OCI-LY3 (cell line): Measurements from ENCODE around the gene EEF1G.

Source experiments
- EZH2phosphoT487 ChIP-seq: fragments of 200-600 bp; shearing (Covaris generic); IDR thresholded peaks from 2 replicates; pipeline ENCODE4 v1.6.1; 2018; ENCODE audit warnings: antibody characterized with exemption, mixed run types, low read depth
- TF ChIP-seq, protein P1 (sequence below): fragments of 200-600, 300-600 bp; sonication (generic); IDR thresholded peaks from 2 replicates; pipeline ENCODE4 v1.5.1; 2014; ENCODE audit warnings: antibody characterized with exemption, low read length, low read depth

GRCh38 chr11:62578541-62578940 is 4.8 kb upstream of the EEF1G start:
- TF ChIP-seq, protein P1, sequence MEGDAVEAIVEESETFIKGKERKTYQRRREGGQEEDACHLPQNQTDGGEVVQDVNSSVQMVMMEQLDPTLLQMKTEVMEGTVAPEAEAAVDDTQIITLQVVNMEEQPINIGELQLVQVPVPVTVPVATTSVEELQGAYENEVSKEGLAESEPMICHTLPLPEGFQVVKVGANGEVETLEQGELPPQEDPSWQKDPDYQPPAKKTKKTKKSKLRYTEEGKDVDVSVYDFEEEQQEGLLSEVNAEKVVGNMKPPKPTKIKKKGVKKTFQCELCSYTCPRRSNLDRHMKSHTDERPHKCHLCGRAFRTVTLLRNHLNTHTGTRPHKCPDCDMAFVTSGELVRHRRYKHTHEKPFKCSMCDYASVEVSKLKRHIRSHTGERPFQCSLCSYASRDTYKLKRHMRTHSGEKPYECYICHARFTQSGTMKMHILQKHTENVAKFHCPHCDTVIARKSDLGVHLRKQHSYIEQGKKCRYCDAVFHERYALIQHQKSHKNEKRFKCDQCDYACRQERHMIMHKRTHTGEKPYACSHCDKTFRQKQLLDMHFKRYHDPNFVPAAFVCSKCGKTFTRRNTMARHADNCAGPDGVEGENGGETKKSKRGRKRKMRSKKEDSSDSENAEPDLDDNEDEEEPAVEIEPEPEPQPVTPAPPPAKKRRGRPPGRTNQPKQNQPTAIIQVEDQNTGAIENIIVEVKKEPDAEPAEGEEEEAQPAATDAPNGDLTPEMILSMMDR, result no peak
- TF ChIP-seq EZH2phosphoT487, result no peak
